Subcutaneous adipose tissue (tissue), 4 donors: ENCODE measurements around the gene GMPS. TPM values are rescaled to one million over a fixed set of nuclear protein-coding genes. Genes with fewer than 3 reads are reported as not detected.

ENCODE experiments used
- CTCF ChIP-seq: fragments of 450-650 bp; IDR thresholded peaks from one replicate; pipeline ENCODE4 v1.5.1; 2016; ENCODE audit warnings: low read depth, mild to moderate bottlenecking, control low read depth, antibody characterized with exemption, moderate library complexity
- total RNA-seq, 4 donors: library from RNA; depleted of rRNA; stranded (reverse); fragments of >200 nt; gene quantifications; one replicate each; pipeline ENCODE4 v1.1.0, GENCODE V29; 2016

Gene GMPS
- total RNA-seq, 4 donors from 2014 or later = 27.1 to 37.5 (median 29.5) TPM

- TF ChIP-seq CTCF = no peak
Measured at GRCh38 chr3:155956508-155957411, 86.3 kb downstream of the GMPS start.

GRCh38 chr3:155957412-155957880 is 87.0 kb downstream of the GMPS start:
- no peak for TF ChIP-seq CTCF

GRCh38 chr3:155958676-155959075 is 88.2 kb downstream of the GMPS start:
- no peak for TF ChIP-seq CTCF

GRCh38 chr3:155960060-155960459 is 89.6 kb downstream of the GMPS start:
- no peak for TF ChIP-seq CTCF

- TF ChIP-seq CTCF = no peak
Measured at GRCh38 chr3:155963570-155963969, 93.1 kb downstream of the GMPS start.

GRCh38 chr3:155970398-155970797 is 99.9 kb downstream of the GMPS start:
- no peak for TF ChIP-seq CTCF

- TF ChIP-seq CTCF = no peak
Measured at GRCh38 chr3:155972885-155973584, 102.6 kb downstream of the GMPS start.
